Right lobe of liver (tissue), 6 donors: ENCODE results near the gene OR13C3. TPM values are rescaled to one million over a fixed set of nuclear protein-coding genes. Genes with fewer than 3 reads are reported as not detected.
"Not testable (repeated sequence)": the region's sequence is repeated elsewhere in the genome, so short reads cannot be mapped to it uniquely, and the experiment has no call there.

Source experiments
- ATAC-seq, 4 donors: fragments of 200-7000 bp; cut with Tn5 transposase; one replicate each; pipeline ENCODE4 v1.9.1; 2020; ENCODE audit warnings: mild to moderate bottlenecking in 4 of 4, moderate library complexity in 4 of 4
- DNase-seq, 3 donors: peaks; one replicate each; pipeline ENCODE4 v3.0.0-alpha.2; 2020
- H3K27ac ChIP-seq, 3 donors: fragments of 200-600 bp; one replicate each; pipeline ENCODE4 v1.8.0; 2022
- H3K27me3 ChIP-seq, 2 donors: fragments of 200-600 bp; one replicate each; pipeline ENCODE4 v1.8.0; 2022
- H3K36me3 ChIP-seq, 4 donors: fragments of 200-600 bp; sonication (generic) in 1 of 4; one replicate each; pipeline versions ENCODE4 v1.5.1 to v1.8.0; 2017 to 2022; ENCODE audit warnings: control low read depth in 1 of 4
- H3K4me1 ChIP-seq, 4 donors: fragments of 200-600 bp; sonication (generic) in 1 of 4; one replicate each; pipeline versions ENCODE4 v1.5.1 to v1.8.0; 2017 to 2022; ENCODE audit warnings: control low read depth in 1 of 4
- H3K4me3 ChIP-seq, 3 donors: fragments of 200-600 bp; one replicate each; pipeline ENCODE4 v1.8.0; 2022
- H3K9me3 ChIP-seq, 4 donors: fragments of 200-600 bp; sonication (generic) in 1 of 4; one replicate each; pipeline versions ENCODE4 v1.5.1 to v1.8.0; 2017 to 2022; ENCODE audit warnings: control low read depth in 1 of 4
- POLR2A ChIP-seq: fragments of 450-650 bp; IDR thresholded peaks from one replicate; pipeline ENCODE4 v1.6.1; 2017; ENCODE audit warnings: antibody characterized with exemption, mild to moderate bottlenecking
- WGBS: methylation state at CpG from one replicate; pipeline ENCODE4 v1.1.6; 2018; ENCODE audit warnings: low coverage, low lambda C conversion rate; ENCODE audit not compliant: insufficient coverage; ENCODE audit errors: missing lambda C conversion rate; 5-methylcytosine and 5-hydroxymethylcytosine counted together
- intact Hi-C, 2 donors: fragments of 100-400 bp; cut with DNase I; formaldehyde crosslinking; loops; one replicate each; pipeline versions ENCODE4 v1.11.2 to v1.14.1; 2022
- total RNA-seq, 6 experiments: library from RNA; depleted of rRNA in 2 of 6; stranded (reverse); fragments of >200 nt in 2 of 6; fragmentation: NEBNext Ultra II Directional in 3 of 6; extraction: Animal tissue kit (Norgen Biotek cat#: 25700) in 3 of 6; gene quantifications; one replicate each; pipeline versions ENCODE4 v1.1.0 to v1.2.4, GENCODE V29; 2016 to 2023
- TF ChIP-seq, protein P1 (sequence below), 4 donors: fragments of 200-600 bp in 3 of 4; fragments of 450-650 bp in 1 of 4; IDR thresholded peaks; one replicate each; pipeline versions ENCODE4 v1.5.1 to v1.8.0; 2016 to 2022; ENCODE audit warnings: antibody characterized with exemption in 4 of 4, mild to moderate bottlenecking in 2 of 4
- donor health status: DM: no; HTN: yes; CAD: no.
- donor health status: DM: no; HTN: no; CAD: no.
- donor health status: DM: no; HTN: no; CAD: no.
- donor health status: DM: no; HTN: yes; CAD: no.
- donor health status: DM: no; HTN: yes; CAD: no.

The OR13C3 gene
- total RNA-seq, 6 experiments from 2014 or later, result not detected

GRCh38 chr9:104544644-104545043 is 8.0 kb upstream of the OR13C3 start:
- no peaks in the 10 kb centered on the region for H3K27me3 ChIP-seq
- H3K4me1 ChIP-seq, result no peaks in the 10 kb centered on the region
- DNase-seq, result no peak
- TF ChIP-seq, protein P1, sequence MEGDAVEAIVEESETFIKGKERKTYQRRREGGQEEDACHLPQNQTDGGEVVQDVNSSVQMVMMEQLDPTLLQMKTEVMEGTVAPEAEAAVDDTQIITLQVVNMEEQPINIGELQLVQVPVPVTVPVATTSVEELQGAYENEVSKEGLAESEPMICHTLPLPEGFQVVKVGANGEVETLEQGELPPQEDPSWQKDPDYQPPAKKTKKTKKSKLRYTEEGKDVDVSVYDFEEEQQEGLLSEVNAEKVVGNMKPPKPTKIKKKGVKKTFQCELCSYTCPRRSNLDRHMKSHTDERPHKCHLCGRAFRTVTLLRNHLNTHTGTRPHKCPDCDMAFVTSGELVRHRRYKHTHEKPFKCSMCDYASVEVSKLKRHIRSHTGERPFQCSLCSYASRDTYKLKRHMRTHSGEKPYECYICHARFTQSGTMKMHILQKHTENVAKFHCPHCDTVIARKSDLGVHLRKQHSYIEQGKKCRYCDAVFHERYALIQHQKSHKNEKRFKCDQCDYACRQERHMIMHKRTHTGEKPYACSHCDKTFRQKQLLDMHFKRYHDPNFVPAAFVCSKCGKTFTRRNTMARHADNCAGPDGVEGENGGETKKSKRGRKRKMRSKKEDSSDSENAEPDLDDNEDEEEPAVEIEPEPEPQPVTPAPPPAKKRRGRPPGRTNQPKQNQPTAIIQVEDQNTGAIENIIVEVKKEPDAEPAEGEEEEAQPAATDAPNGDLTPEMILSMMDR (IDR thresholded peaks at IDR 0.05), result no peak
- H3K27ac ChIP-seq, result no peak overlapping the region
- no peaks in the 10 kb centered on the region for H3K9me3 ChIP-seq
- H3K4me3 ChIP-seq, result no peak overlapping the region
- intact Hi-C loops, result no loop called here
- ATAC-seq, result no peak
- WGBS, result 86% methylated on average over 4 of the region's 4 CpGs
- no peaks in the 10 kb centered on the region for H3K36me3 ChIP-seq

DNA sequence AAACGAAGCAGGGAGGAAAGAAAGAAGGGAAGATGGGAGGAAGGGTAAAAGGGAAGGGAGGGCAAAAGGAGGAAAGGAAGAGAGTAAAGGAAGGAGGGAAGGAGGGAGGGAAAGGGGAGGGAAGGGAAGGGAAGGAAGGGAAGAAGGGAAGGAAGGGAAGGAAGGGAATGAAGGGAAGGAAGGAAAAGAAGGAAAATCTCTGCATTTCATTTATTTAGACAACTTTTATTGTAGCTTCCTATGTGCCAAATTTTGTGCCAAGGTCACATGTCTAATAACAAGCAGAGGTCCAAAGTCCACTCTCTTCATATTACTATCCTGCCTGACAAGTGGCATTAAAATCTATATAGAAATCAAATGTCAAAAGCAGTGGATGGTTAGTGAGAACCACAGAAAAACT is 2.6 kb upstream of the OR13C3 start:
- no peak for TF ChIP-seq POLR2A
- TF ChIP-seq, protein P1 (IDR thresholded peaks at IDR 0.05), result no peak
- WGBS, result 29% methylated on average over 1 of the region's 1 CpG
- no peak for DNase-seq
- no peak overlapping the region for H3K27ac ChIP-seq
- no peak overlapping the region for H3K4me3 ChIP-seq
- H3K36me3 ChIP-seq, result no peaks in the 10 kb centered on the region
- no peaks in the 10 kb centered on the region for H3K4me1 ChIP-seq
- H3K9me3 ChIP-seq, result no peaks in the 10 kb centered on the region
- no peaks in the 10 kb centered on the region for H3K27me3 ChIP-seq
- no peak for ATAC-seq
- intact Hi-C loops, result no loop called here

DNA sequence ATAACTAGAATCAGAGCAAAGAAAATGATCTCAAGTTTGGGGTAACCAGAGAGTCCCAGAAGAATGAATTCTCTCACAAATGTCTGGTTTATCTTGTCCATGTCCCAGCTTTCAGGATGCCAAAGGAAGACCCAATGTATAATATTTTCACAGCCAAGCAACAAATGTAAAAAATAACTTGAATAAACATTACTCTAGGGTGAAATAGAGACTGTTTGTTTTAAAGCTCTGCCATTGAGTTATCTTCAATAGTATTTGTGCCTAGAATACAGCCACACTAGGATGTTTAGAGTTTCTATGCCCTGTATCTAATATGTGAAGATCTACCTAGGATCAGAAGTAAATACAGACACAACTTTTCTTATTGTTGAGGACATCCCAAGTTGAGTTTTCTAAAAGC is 9.5 kb downstream of the OR13C3 start, which contains the start of gene OR13C4:
Gene OR13C4 (minus strand): TSS at position 101 of the 400 bp plus-strand sequence. CDS start 0 bp downstream, at position 101.
- TF ChIP-seq, protein P1 (IDR thresholded peaks at IDR 0.05), result no peak
- TF ChIP-seq POLR2A, result no peak
- Histone ChIP-seq H3K4me1 (no peaks in the 10 kb centered on the region), H3K27ac (no peak within 1 kb of the TSS), H3K4me3 (no peak within 1 kb of the TSS), H3K27me3 (no peaks in the 10 kb centered on the region), H3K9me3 (no peaks in the 10 kb centered on the region), H3K36me3 (no peaks in the 10 kb centered on the region)
- DNase-seq (no peak), ATAC-seq (no peak)
- intact Hi-C loops, result no loop called here

- H3K27me3 ChIP-seq, DNase-seq, H3K9me3 ChIP-seq, H3K4me3 ChIP-seq, intact Hi-C loops, H3K4me1 ChIP-seq, H3K36me3 ChIP-seq, ATAC-seq, H3K27ac ChIP-seq: not testable (repeated sequence)
- WGBS, result no CpG with 5 or more reads among the region's 10 CpGs
Measured at GRCh38 chr9:104520241-104520640, 16.4 kb downstream of the OR13C3 start.

DNA sequence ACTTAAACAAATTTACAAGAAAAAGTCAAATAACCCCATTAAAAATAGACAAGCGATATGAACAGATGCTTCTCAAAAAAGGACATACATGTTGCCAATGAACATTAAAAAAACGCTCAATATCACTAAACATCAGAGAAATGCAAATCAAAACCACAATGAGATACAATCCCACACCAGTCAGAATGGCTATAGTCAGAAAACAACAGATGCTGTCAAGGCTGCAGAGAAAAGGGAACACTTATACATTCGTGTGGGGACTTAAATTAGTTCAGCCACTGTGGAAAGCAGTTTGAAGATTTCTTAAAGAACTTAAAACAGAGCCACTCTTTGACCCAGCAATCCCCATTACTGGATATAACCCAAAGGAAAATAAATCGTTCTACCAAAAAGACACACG is 21.8 kb downstream of the OR13C3 start:
- Histone ChIP-seq H3K9me3 (no peaks in the 10 kb centered on the region), H3K27ac (no peak overlapping the region), H3K4me3 (no peak overlapping the region), H3K36me3 (no peaks in the 10 kb centered on the region), H3K4me1 (no peaks in the 10 kb centered on the region), H3K27me3 (no peaks in the 10 kb centered on the region)
- TF ChIP-seq, protein P1 (IDR thresholded peaks at IDR 0.05), result no peak
- no peak for TF ChIP-seq POLR2A
- no peak for ATAC-seq
- 57% methylated on average over 5 of the region's 5 CpGs for WGBS
- no peak for DNase-seq
- intact Hi-C loops, result no loop called here
